Measurements from ENCODE around the gene TYW5.
A peak's percentile ranks its signal among the peaks of the same experiment; 100 is the strongest.

Gene TYW5

DNA sequence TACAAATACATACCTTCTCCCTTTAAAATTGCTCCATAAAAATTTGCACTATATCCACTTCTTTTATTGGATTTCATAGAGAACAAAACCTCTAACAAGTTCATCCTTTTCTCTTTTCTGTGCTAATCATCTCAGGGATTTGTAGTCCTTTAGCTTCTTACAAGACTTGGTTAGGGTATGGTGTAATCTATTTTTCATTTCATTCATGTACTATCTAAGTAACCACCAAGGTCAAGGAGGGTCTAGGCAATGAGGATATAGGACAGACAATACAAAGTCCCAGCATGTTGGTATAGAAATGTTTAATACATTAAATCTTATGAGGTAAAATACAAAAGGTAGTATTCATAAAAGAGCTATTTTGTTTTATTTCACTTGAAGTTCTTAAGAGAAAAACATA lies 26.7 kb downstream of the TYW5 start:
- peaks cover 3% of the 10 kb centered on the region for H3K79me2 ChIP-seq (ENCODE audit: control insufficient read depth, insufficient read depth, low read length, poor library complexity)
- peaks cover 2% of the 10 kb centered on the region for H3K9me3 ChIP-seq (ENCODE audit: insufficient read depth, low read depth, low read length)
- no peak overlapping the region for H4K12ac ChIP-seq (ENCODE audit: low read depth, low read length)
- H3K18ac ChIP-seq (ENCODE audit: low read length), result no peak overlapping the region
- no peak overlapping the region for H3K14ac ChIP-seq (ENCODE audit: low read length)
- H3K4me3 ChIP-seq (ENCODE audit: low read depth, low read length), result no peak overlapping the region
- no peak overlapping the region for H3K9ac ChIP-seq (ENCODE audit: low read length)
- H3K4ac ChIP-seq (ENCODE audit: low read depth, low read length), result no peak overlapping the region
- H4K91ac ChIP-seq (ENCODE audit: low read depth, low read length), result no peak overlapping the region
- no peak overlapping the region for H3K27ac ChIP-seq (ENCODE audit: low read depth, low read length)
- H3K36me3 ChIP-seq (ENCODE audit: control insufficient read depth in 1 of 2, insufficient read depth in 2 of 2, low read length in 2 of 2), result peaks cover 12% of the 10 kb centered on the region in 2 experiments
- H3K4me2 ChIP-seq (ENCODE audit: low read length), result no peak overlapping the region
- no peaks in the 10 kb centered on the region for H3K79me1 ChIP-seq (ENCODE audit: low read length)
- no peak overlapping the region for H2BK120ac ChIP-seq (ENCODE audit: insufficient read depth, low read length, poor library complexity)
- DNase-seq, result no peak
- H3K27me3 ChIP-seq (ENCODE audit: insufficient read depth, low read length), result no peaks in the 10 kb centered on the region
- no peak overlapping the region for H2AFZ ChIP-seq (ENCODE audit: insufficient read depth, low read length, poor library complexity)
- H2BK5ac ChIP-seq (ENCODE audit: low read depth, low read length, poor library complexity), result no peak overlapping the region
- H2BK12ac ChIP-seq (ENCODE audit: low read length), result no peak overlapping the region
- H3K23ac ChIP-seq (ENCODE audit: low read length), result no peak overlapping the region
- peaks cover 0 to 2% of the 10 kb centered on the region in 2 experiments for H3K4me1 ChIP-seq (ENCODE audit: control insufficient read depth in 1 of 2, insufficient read depth in 2 of 2, low read length in 2 of 2)
- H4K8ac ChIP-seq (ENCODE audit: low read depth, low read length), result no peak overlapping the region
- H2AK5ac ChIP-seq (ENCODE audit: low read length), result no peak overlapping the region

DNA sequence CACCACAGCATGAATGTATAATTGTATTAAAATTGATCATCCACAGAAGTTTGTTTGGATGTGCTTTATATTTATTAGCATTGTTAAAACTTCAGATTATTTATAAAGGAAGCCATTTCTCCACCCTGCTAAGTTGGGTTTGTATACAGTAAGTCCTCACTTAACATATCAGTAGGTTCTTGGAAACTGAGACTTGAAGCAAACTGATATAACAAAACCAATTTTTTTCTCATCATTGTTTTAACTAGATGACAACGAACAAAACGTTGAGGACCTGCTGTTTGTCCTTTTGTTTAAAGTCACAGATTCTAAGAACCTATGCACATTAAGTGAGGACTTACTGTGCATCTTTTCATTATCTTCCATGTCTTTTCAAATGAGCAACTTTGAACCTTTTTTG lies 27.1 kb downstream of the TYW5 start:
- Histone ChIP-seq H3K4me2 (ENCODE audit: low read length) (no peak overlapping the region), H3K36me3 (ENCODE audit: control insufficient read depth in 1 of 2, insufficient read depth in 2 of 2, low read length in 2 of 2) (peaks cover 12% of the 10 kb centered on the region in 2 experiments), H3K18ac (ENCODE audit: low read length) (no peak overlapping the region), H4K8ac (ENCODE audit: low read depth, low read length) (no peak overlapping the region), H3K4me1 (ENCODE audit: control insufficient read depth in 1 of 2, insufficient read depth in 2 of 2, low read length in 2 of 2) (peaks cover 0 to 2% of the 10 kb centered on the region in 2 experiments), H3K14ac (ENCODE audit: low read length) (no peak overlapping the region), H3K27me3 (ENCODE audit: insufficient read depth, low read length) (no peaks in the 10 kb centered on the region), H2BK12ac (ENCODE audit: low read length) (no peak overlapping the region), H3K79me1 (ENCODE audit: low read length) (no peaks in the 10 kb centered on the region), H4K91ac (ENCODE audit: low read depth, low read length) (no peak overlapping the region), H3K9me3 (ENCODE audit: insufficient read depth, low read depth, low read length) (peaks cover 2% of the 10 kb centered on the region), H3K27ac (ENCODE audit: low read depth, low read length) (no peak overlapping the region), H3K4me3 (ENCODE audit: low read depth, low read length) (no peak overlapping the region), H2AK5ac (ENCODE audit: low read length) (no peak overlapping the region), H4K12ac (ENCODE audit: low read depth, low read length) (no peak overlapping the region), H3K23ac (ENCODE audit: low read length) (no peak overlapping the region), H3K9ac (ENCODE audit: low read length) (no peak overlapping the region), H2BK120ac (ENCODE audit: insufficient read depth, low read length, poor library complexity) (no peak overlapping the region), H3K79me2 (ENCODE audit: control insufficient read depth, insufficient read depth, low read length, poor library complexity) (peaks cover 3% of the 10 kb centered on the region), H2AFZ (ENCODE audit: insufficient read depth, low read length, poor library complexity) (no peak overlapping the region), H3K4ac (ENCODE audit: low read depth, low read length) (no peak overlapping the region), H2BK5ac (ENCODE audit: low read depth, low read length, poor library complexity) (no peak overlapping the region)
- DNase-seq, result no peak
- whole genome bisulfite sequencing (ENCODE audit: extremely low coverage, insufficient coverage, insufficient read length), result no CpG with 5 or more reads among the region's 2 CpGs

DNA sequence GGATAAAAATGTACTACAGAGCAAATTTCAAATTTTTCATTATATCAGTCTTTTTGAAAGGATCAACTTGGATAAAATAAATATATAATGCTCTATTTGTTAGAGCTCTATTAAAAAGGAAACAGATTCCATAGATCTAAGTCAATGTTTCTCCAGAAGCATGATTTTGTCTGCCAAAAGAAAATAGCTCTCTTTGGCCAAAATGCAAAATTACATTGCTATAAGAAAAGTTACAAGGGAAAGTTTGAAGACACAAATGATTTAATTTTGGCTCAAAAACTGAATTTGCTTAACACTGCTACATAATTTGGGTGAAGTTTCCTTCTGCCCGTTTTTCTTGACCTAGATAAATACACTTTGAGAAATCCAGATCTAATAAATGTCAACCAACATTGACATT lies 28.5 kb downstream of the TYW5 start:
- no CpG with 5 or more reads among the region's 1 CpG for WGBS (ENCODE audit: extremely low coverage, insufficient coverage, insufficient read length)
- no peaks in the 10 kb centered on the region for H3K27me3 ChIP-seq (ENCODE audit: insufficient read depth, low read length)
- no peak for DNase-seq

DNA sequence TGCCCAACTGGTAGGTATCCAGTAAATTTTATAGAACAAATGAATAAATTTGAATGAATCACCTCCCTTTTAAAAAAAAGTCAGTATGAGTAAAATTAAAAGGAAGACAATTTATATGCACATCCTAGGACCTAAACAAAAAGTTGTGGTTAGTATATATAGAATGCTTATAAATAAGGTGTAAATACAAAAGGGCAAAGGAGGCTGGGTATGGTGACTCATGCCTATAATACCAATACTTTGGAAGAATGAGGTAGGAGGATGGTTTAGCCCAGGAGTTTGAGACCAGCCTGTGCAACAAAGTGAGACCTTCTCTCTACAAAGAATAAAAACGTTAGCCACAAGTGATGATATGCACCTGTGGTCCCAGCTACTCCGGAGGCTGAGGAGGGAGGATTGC lies 31.4 kb downstream of the TYW5 start:
- peaks cover 2 to 6% of the 10 kb centered on the region in 2 experiments for H3K36me3 ChIP-seq (ENCODE audit: control insufficient read depth in 1 of 2, insufficient read depth in 2 of 2, low read length in 2 of 2)
- DNase-seq, result no peak
- no peak overlapping the region for H4K91ac ChIP-seq (ENCODE audit: low read depth, low read length)
- no peak overlapping the region for H2AFZ ChIP-seq (ENCODE audit: insufficient read depth, low read length, poor library complexity)
- no peak overlapping the region for H4K8ac ChIP-seq (ENCODE audit: low read depth, low read length)
- peaks cover 2% of the 10 kb centered on the region for H3K79me1 ChIP-seq (ENCODE audit: low read length)
- H3K27ac ChIP-seq (ENCODE audit: low read depth, low read length), result no peak overlapping the region
- no peak overlapping the region for H3K14ac ChIP-seq (ENCODE audit: low read length)
- no peak overlapping the region for H2BK5ac ChIP-seq (ENCODE audit: low read depth, low read length, poor library complexity)
- no peak overlapping the region for H3K9ac ChIP-seq (ENCODE audit: low read length)
- H3K79me2 ChIP-seq (ENCODE audit: control insufficient read depth, insufficient read depth, low read length, poor library complexity), result peaks cover 5% of the 10 kb centered on the region
- no peak overlapping the region for H3K18ac ChIP-seq (ENCODE audit: low read length)
- no peak overlapping the region for H4K12ac ChIP-seq (ENCODE audit: low read depth, low read length)
- WGBS (ENCODE audit: extremely low coverage, insufficient coverage, insufficient read length), result no CpG with 5 or more reads among the region's 2 CpGs
- peaks cover 3 to 11% of the 10 kb centered on the region in 2 experiments for H3K4me1 ChIP-seq (ENCODE audit: control insufficient read depth in 1 of 2, insufficient read depth in 2 of 2, low read length in 2 of 2)
- no peak overlapping the region for H3K4me2 ChIP-seq (ENCODE audit: low read length)
- peak overlapping the region; percentile 78 for H3K4ac ChIP-seq (ENCODE audit: low read depth, low read length)
- no peak overlapping the region for H2AK5ac ChIP-seq (ENCODE audit: low read length)
- H3K27me3 ChIP-seq (ENCODE audit: insufficient read depth, low read length), result no peaks in the 10 kb centered on the region
- H2BK12ac ChIP-seq (ENCODE audit: low read length), result no peak overlapping the region
- no peak overlapping the region for H2BK120ac ChIP-seq (ENCODE audit: insufficient read depth, low read length, poor library complexity)
- no peak overlapping the region for H3K4me3 ChIP-seq (ENCODE audit: low read depth, low read length)
- H3K23ac ChIP-seq (ENCODE audit: low read length), result no peak overlapping the region
- H3K9me3 ChIP-seq (ENCODE audit: insufficient read depth, low read depth, low read length), result no peaks in the 10 kb centered on the region

More for the DNA sequence above, 28.5 kb downstream of the TYW5 start:
- H3K79me2 ChIP-seq (ENCODE audit: control insufficient read depth, insufficient read depth, low read length, poor library complexity), result peaks cover 5% of the 10 kb centered on the region
- no peak overlapping the region for H2BK5ac ChIP-seq (ENCODE audit: low read depth, low read length, poor library complexity)
- H3K4ac ChIP-seq (ENCODE audit: low read depth, low read length), result no peak overlapping the region
- no peak overlapping the region for H3K23ac ChIP-seq (ENCODE audit: low read length)
- no peak overlapping the region for H2AFZ ChIP-seq (ENCODE audit: insufficient read depth, low read length, poor library complexity)
- H3K27ac ChIP-seq (ENCODE audit: low read depth, low read length), result no peak overlapping the region
- no peak overlapping the region for H3K9ac ChIP-seq (ENCODE audit: low read length)
- H4K8ac ChIP-seq (ENCODE audit: low read depth, low read length), result no peak overlapping the region
- H3K36me3 ChIP-seq (ENCODE audit: control insufficient read depth in 1 of 2, insufficient read depth in 2 of 2, low read length in 2 of 2), result peaks cover 5 to 12% of the 10 kb centered on the region in 2 experiments
- peaks cover 3 to 5% of the 10 kb centered on the region in 2 experiments for H3K4me1 ChIP-seq (ENCODE audit: control insufficient read depth in 1 of 2, insufficient read depth in 2 of 2, low read length in 2 of 2)
- peaks cover 2% of the 10 kb centered on the region for H3K79me1 ChIP-seq (ENCODE audit: low read length)
- H3K4me2 ChIP-seq (ENCODE audit: low read length), result no peak overlapping the region
- H3K9me3 ChIP-seq (ENCODE audit: insufficient read depth, low read depth, low read length), result no peaks in the 10 kb centered on the region
- H2BK120ac ChIP-seq (ENCODE audit: insufficient read depth, low read length, poor library complexity), result no peak overlapping the region
- H2AK5ac ChIP-seq (ENCODE audit: low read length), result no peak overlapping the region
- H3K14ac ChIP-seq (ENCODE audit: low read length), result no peak overlapping the region
- no peak overlapping the region for H2BK12ac ChIP-seq (ENCODE audit: low read length)
- H4K91ac ChIP-seq (ENCODE audit: low read depth, low read length), result no peak overlapping the region
- H4K12ac ChIP-seq (ENCODE audit: low read depth, low read length), result no peak overlapping the region
- H3K4me3 ChIP-seq (ENCODE audit: low read depth, low read length), result no peak overlapping the region
- no peak overlapping the region for H3K18ac ChIP-seq (ENCODE audit: low read length)

All from trophoblast cell (in vitro differentiated cells and primary cell).